GM12878 (cell line): Measurements from ENCODE around the gene SPHK1. TPM values are rescaled to one million over a fixed set of nuclear protein-coding genes. Genes with fewer than 3 reads are reported as not detected.

ENCODE experiments used
- ATAC-seq: fragments of 200-7000 bp; cut with Tn5 transposase; 3 replicates; pipeline ENCODE4 v1.9.1; 2020; ENCODE audit warnings: mild to moderate bottlenecking, moderate library complexity
- BruUV-seq: library from RNA; stranded (reverse); fragments of 400-500 nt; replicated peaks from 2 replicates; lab custom pipeline; 2021; lab: Mats Ljungman, UMichigan
- CTCF ChIA-PET: fragments of 300-600 bp; sonication (Branson Sonifier 250); formaldehyde crosslinking; extraction: SDS; loops from one replicate; lab custom pipeline; 2021; ENCODE audit warnings: inconsistent platforms; lab: Yijun Ruan, JAX
- POLR2A ChIA-PET: fragments of 350-600 bp; formaldehyde crosslinking; extraction: SDS; loops from one replicate; lab custom pipeline; 2021; ENCODE audit warnings: inconsistent platforms; lab: Charles Lee
- RAD21 ChIA-PET: fragments of 300-600 bp; sonication (Branson Sonifier 250); formaldehyde crosslinking; loops from one replicate; lab custom pipeline; 2023; ENCODE audit warnings: antibody characterized with exemption; ENCODE audit not compliant: unreplicated experiment; lab: Charles Lee
- SMC1A ChIA-PET: fragments of 300-600 bp; sonication (Branson Sonifier 250); formaldehyde crosslinking; loops from one replicate; lab custom pipeline; 2023; ENCODE audit not compliant: unreplicated experiment, uncharacterized antibody; lab: Charles Lee
- DNase-seq: peaks from one replicate; pipeline ENCODE4 v3.0.0-alpha.2; 2011; ENCODE audit warnings: low read depth, low spot score
- FAIRE-seq: peaks from 3 replicates; lab custom pipeline; 2011; peaks lifted over from hg19 to GRCh38; lab: Jason Lieb, UNC
- H2AFZ ChIP-seq: 2 replicates; pipeline ENCODE4 v1.6.0; 2011; ENCODE audit warnings: low read depth, low read length, control low read depth; ENCODE audit not compliant: control insufficient read depth
- H3K27ac ChIP-seq: 2 replicates; pipeline ENCODE4 v1.5.1; 2011; ENCODE audit warnings: control low read depth; ENCODE audit not compliant: control insufficient read depth, insufficient read depth
- H3K27me3 ChIP-seq, 2 experiments: replicated peaks in 1 of 2; 2 replicates each; pipeline versions ENCODE4 v1.6.0 to v1.6.1; 2011; ENCODE audit warnings: low read length in 1 of 2; ENCODE audit not compliant: control insufficient read depth in 2 of 2, insufficient read depth in 2 of 2
- H3K36me3 ChIP-seq, 2 experiments: 2 replicates each; pipeline ENCODE4 v1.5.1; 2011; ENCODE audit warnings: low read length in 1 of 2; ENCODE audit not compliant: control insufficient read depth in 2 of 2, insufficient read depth in 2 of 2
- H3K4me1 ChIP-seq: 2 replicates; pipeline ENCODE4 v1.6.1; 2011; ENCODE audit warnings: mild to moderate bottlenecking, low read length, moderate library complexity, mixed read lengths; ENCODE audit not compliant: control insufficient read depth, insufficient read depth
- H3K4me2 ChIP-seq: 2 replicates; pipeline ENCODE4 v1.6.0; 2011; ENCODE audit warnings: control low read depth; ENCODE audit not compliant: control insufficient read depth, insufficient read depth
- H3K4me3 ChIP-seq: fragments of 200-600 bp; sonication (generic); 2 replicates; pipeline ENCODE4 v1.5.1; 2016
- H3K79me2 ChIP-seq: 2 replicates; pipeline ENCODE4 v1.6.0; 2011; ENCODE audit warnings: low read length; ENCODE audit not compliant: control insufficient read depth, insufficient read depth
- H3K9ac ChIP-seq: 2 replicates; pipeline ENCODE4 v1.8.0; 2011; ENCODE audit warnings: low read length, control low read depth, mixed read lengths; ENCODE audit not compliant: control insufficient read depth, insufficient read depth
- H3K9me3 ChIP-seq: replicated peaks from 3 replicates; pipeline ENCODE4 v1.5.1; 2011; ENCODE audit warnings: mild to moderate bottlenecking, low read length; ENCODE audit not compliant: control insufficient read depth, insufficient read depth
- H4K20me1 ChIP-seq: 2 replicates; pipeline ENCODE4 v1.6.0; 2011; ENCODE audit not compliant: control insufficient read depth, insufficient read depth
- PAX5 ChIP-seq: IDR thresholded peaks from 2 replicates; pipeline ENCODE4 v1.6.1; 2011; ENCODE audit warnings: low read depth, low read length, borderline replicate concordance
- RAD21 ChIP-seq: IDR thresholded peaks from 2 replicates; pipeline ENCODE4 v1.6.1; 2011; ENCODE audit warnings: mild to moderate bottlenecking, low read depth, low read length, moderate library complexity; ENCODE audit not compliant: insufficient read depth
- RCOR1 ChIP-seq: conservative IDR thresholded peaks from 2 replicates; pipeline ENCODE4 v1.6.1; 2012; ENCODE audit warnings: low read depth, low read length, improper control_type of control experiment
- STAT1 ChIP-seq: fragments of 450-650 bp; conservative IDR thresholded peaks from 2 replicates; pipeline ENCODE4 v1.6.1; 2014; ENCODE audit warnings: antibody characterized with exemption, mild to moderate bottlenecking
- TCF7 ChIP-seq: IDR thresholded peaks from 2 replicates; pipeline ENCODE4 v1.6.1; 2014; ENCODE audit warnings: antibody characterized with exemption, borderline replicate concordance
- ZNF622 ChIP-seq: fragments of 450-650 bp; IDR thresholded peaks from 2 replicates; pipeline ENCODE4 v1.6.1; 2017; ENCODE audit warnings: mild to moderate bottlenecking, inconsistent platforms
- WGBS: methylation state at CpG from one replicate; pipeline ENCODE4 v1.1.6; 2016; ENCODE audit warnings: low lambda C conversion rate; ENCODE audit not compliant: insufficient replicate concordance, insufficient coverage; ENCODE audit errors: missing lambda C conversion rate; 5-methylcytosine and 5-hydroxymethylcytosine counted together
- in situ Hi-C: fragments of 300-500 bp; cut with MboI; formaldehyde crosslinking; loops from 9 replicates; pipeline ENCODE4 v1.14.3; 2018; ENCODE audit warnings: mixed read lengths
- intact Hi-C: fragments of 100-400 bp; cut with micrococcal nuclease; formaldehyde crosslinking; loops from one replicate; pipeline ENCODE4 v1.14.2; 2022; ENCODE audit not compliant: unreplicated experiment
- polyA plus RNA-seq, 11 experiments: library from polyadenylated mRNA; depleted of rRNA in 4 of 11; unstranded in 6 of 11; stranded (reverse) in 5 of 11; fragments of >200 nt; fragmentation: Nextera tagmentation in 4 of 11; fragmentation: Illumina TruSeq in 1 of 11; extraction: Ambion mirVana in 4 of 11; extraction: Trizol in 1 of 11; gene quantifications; 1 replicate in 1 of 11; 2 replicates in 10 of 11; pipeline versions ENCODE4 v1.2.1 to v1.2.3, GENCODE V29; 2011 to 2016; ENCODE audit warnings: inconsistent platforms in 2 of 11, missing spikeins in 2 of 11, low read depth in 1 of 11
- total RNA-seq, 4 experiments: library from RNA; depleted of rRNA in 3 of 4; stranded (reverse); fragments of >200 nt in 3 of 4; fragmentation: Illumina TruSeq in 1 of 4; extraction: Trizol in 1 of 4; gene quantifications; 2 replicates each; pipeline versions ENCODE4 v1.2.1 to v1.2.3, GENCODE V29; 2013 to 2021
- TF ChIP-seq, protein P1 (sequence below): IDR thresholded peaks from 2 replicates; pipeline ENCODE4 v1.6.1; 2012; ENCODE audit warnings: mild to moderate bottlenecking, low read depth, low read length
- TF ChIP-seq, protein P2 (sequence below): fragments of 450-650 bp; IDR thresholded peaks from 2 replicates; pipeline ENCODE4 v1.6.1; 2018; ENCODE audit warnings: mild to moderate bottlenecking, low read depth, moderate library complexity; ENCODE audit not compliant: partially characterized antibody
- TF ChIP-seq, protein P3 (sequence below): fragments of 450-650 bp; IDR thresholded peaks from 2 replicates; pipeline ENCODE4 v1.6.1; 2017; ENCODE audit warnings: mild to moderate bottlenecking

SPHK1 gene
- total and polyA plus RNA-seq, 10 of the 15 experiments (the other 5 are each of a cell fraction or from before 2014, with no cell fraction given): 0.09 to 1.1 (median 0.36) TPM; not detected in 2

DNA sequence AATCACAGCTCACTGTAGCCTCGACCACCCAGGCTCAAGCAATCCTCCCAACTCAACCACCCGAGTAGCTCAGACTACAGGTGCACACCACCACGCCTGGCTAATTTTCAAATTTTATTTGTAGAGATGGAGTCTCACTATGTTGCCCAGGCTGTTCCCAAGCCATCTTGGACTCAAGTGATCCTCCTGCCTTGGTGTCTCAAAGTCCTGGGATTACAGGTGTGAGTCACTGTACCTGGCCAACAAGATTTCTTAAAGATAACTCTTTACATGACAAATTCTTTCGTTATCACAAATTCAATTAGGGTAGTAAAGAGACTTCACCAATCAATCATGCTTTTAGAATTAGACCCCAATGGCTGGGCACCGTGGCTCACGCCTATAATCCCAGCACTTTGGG is 43.1 kb upstream of the SPHK1 start:
- H3K36me3 ChIP-seq: 0 out of 4 replicates have a peak, but pooled peaks cover 0 to 6% of the 10 kb centered on the region in 2 experiments
- no peaks in the 10 kb centered on the region for H3K4me1 ChIP-seq
- in situ Hi-C loops (no loop called here), intact Hi-C loops (no loop called here)
- no peaks in the 10 kb centered on the region for H3K79me2 ChIP-seq
- POLR2A ChIA-PET: interaction anchor here (0.7 kb wide), 1 partner anchor 269 kb away, joined by 8 read pairs; the partner anchor contains the start of gene SRP68
- H2AFZ ChIP-seq: no peak overlapping the region
- SMC1A ChIA-PET: no interaction called here
- H4K20me1 ChIP-seq: no peaks in the 10 kb centered on the region
- no peak overlapping the region for H3K9ac ChIP-seq
- ATAC-seq (no peak), DNase-seq (no peak), FAIRE-seq (no peak)
- RAD21 ChIA-PET: no interaction called here
- no peak for TF ChIP-seq RCOR1
- no peak overlapping the region for H3K4me2 ChIP-seq
- no peaks in the 10 kb centered on the region for H3K9me3 ChIP-seq
- H3K4me3 ChIP-seq: no peak overlapping the region
- no peaks in the 10 kb centered on the region for H3K27me3 ChIP-seq
- BruUV-seq: no TSS peak
- CTCF ChIA-PET: no interaction called here
- no peak overlapping the region for H3K27ac ChIP-seq
- 96% methylated on average over 6 of the region's 6 CpGs for WGBS

GRCh38 chr17:76343106-76343505 is 41.3 kb upstream of the SPHK1 start:
- Histone ChIP-seq H3K9me3 (no peaks in the 10 kb centered on the region), H2AFZ (no peak overlapping the region), H3K36me3 (peaks cover 2 to 6% of the 10 kb centered on the region in 2 experiments; a peak in 2 of 4 replicates), H4K20me1 (no peaks in the 10 kb centered on the region), H3K27me3 (no peaks in the 10 kb centered on the region), H3K4me3 (no peak overlapping the region), H3K4me1 (no peaks in the 10 kb centered on the region), H3K79me2 (no peaks in the 10 kb centered on the region), H3K9ac (no peak overlapping the region), H3K4me2 (no peak overlapping the region), H3K27ac (no peak overlapping the region)
- RAD21 ChIA-PET: no interaction called here
- no peak for ATAC-seq
- POLR2A ChIA-PET: no interaction called here
- CTCF ChIA-PET: interaction anchor here (0.8 kb wide), 1 partner anchor 115 kb away, joined by 3 read pairs; no protein-coding TSS in a partner anchor
- WGBS: 99% methylated on average over 7 of the region's 7 CpGs
- in situ Hi-C loops (no loop called here), intact Hi-C loops (no loop called here)
- no TSS peak for BruUV-seq
- SMC1A ChIA-PET: no interaction called here
- no peak for FAIRE-seq
- no peak for DNase-seq
- TF ChIP-seq STAT1: no peak
- TF ChIP-seq PAX5: no peak
- no peak for TF ChIP-seq TCF7
- TF ChIP-seq ZNF622: no peak
- TF ChIP-seq, protein P1, sequence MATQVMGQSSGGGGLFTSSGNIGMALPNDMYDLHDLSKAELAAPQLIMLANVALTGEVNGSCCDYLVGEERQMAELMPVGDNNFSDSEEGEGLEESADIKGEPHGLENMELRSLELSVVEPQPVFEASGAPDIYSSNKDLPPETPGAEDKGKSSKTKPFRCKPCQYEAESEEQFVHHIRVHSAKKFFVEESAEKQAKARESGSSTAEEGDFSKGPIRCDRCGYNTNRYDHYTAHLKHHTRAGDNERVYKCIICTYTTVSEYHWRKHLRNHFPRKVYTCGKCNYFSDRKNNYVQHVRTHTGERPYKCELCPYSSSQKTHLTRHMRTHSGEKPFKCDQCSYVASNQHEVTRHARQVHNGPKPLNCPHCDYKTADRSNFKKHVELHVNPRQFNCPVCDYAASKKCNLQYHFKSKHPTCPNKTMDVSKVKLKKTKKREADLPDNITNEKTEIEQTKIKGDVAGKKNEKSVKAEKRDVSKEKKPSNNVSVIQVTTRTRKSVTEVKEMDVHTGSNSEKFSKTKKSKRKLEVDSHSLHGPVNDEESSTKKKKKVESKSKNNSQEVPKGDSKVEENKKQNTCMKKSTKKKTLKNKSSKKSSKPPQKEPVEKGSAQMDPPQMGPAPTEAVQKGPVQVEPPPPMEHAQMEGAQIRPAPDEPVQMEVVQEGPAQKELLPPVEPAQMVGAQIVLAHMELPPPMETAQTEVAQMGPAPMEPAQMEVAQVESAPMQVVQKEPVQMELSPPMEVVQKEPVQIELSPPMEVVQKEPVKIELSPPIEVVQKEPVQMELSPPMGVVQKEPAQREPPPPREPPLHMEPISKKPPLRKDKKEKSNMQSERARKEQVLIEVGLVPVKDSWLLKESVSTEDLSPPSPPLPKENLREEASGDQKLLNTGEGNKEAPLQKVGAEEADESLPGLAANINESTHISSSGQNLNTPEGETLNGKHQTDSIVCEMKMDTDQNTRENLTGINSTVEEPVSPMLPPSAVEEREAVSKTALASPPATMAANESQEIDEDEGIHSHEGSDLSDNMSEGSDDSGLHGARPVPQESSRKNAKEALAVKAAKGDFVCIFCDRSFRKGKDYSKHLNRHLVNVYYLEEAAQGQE: no peak
- TF ChIP-seq, protein P2, sequence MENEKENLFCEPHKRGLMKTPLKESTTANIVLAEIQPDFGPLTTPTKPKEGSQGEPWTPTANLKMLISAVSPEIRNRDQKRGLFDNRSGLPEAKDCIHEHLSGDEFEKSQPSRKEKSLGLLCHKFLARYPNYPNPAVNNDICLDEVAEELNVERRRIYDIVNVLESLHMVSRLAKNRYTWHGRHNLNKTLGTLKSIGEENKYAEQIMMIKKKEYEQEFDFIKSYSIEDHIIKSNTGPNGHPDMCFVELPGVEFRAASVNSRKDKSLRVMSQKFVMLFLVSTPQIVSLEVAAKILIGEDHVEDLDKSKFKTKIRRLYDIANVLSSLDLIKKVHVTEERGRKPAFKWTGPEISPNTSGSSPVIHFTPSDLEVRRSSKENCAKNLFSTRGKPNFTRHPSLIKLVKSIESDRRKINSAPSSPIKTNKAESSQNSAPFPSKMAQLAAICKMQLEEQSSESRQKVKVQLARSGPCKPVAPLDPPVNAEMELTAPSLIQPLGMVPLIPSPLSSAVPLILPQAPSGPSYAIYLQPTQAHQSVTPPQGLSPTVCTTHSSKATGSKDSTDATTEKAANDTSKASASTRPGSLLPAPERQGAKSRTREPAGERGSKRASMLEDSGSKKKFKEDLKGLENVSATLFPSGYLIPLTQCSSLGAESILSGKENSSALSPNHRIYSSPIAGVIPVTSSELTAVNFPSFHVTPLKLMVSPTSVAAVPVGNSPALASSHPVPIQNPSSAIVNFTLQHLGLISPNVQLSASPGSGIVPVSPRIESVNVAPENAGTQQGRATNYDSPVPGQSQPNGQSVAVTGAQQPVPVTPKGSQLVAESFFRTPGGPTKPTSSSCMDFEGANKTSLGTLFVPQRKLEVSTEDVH: no peak
- TF ChIP-seq, protein P3, sequence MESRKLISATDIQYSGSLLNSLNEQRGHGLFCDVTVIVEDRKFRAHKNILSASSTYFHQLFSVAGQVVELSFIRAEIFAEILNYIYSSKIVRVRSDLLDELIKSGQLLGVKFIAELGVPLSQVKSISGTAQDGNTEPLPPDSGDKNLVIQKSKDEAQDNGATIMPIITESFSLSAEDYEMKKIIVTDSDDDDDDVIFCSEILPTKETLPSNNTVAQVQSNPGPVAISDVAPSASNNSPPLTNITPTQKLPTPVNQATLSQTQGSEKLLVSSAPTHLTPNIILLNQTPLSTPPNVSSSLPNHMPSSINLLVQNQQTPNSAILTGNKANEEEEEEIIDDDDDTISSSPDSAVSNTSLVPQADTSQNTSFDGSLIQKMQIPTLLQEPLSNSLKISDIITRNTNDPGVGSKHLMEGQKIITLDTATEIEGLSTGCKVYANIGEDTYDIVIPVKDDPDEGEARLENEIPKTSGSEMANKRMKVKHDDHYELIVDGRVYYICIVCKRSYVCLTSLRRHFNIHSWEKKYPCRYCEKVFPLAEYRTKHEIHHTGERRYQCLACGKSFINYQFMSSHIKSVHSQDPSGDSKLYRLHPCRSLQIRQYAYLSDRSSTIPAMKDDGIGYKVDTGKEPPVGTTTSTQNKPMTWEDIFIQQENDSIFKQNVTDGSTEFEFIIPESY: no peak
- no peak for TF ChIP-seq RAD21
